GM19467 (cell line): ENCODE data around the gene MPO.
A peak's percentile ranks its signal among the peaks of the same experiment; 100 is the strongest.

Experiments used
- ATAC-seq: cut with Tn5 transposase; IDR thresholded peaks from one replicate; pipeline ENCODE4 v1.9.1; 2021; ENCODE audit warnings: mild to moderate bottlenecking, moderate library complexity; ENCODE audit not compliant: unreplicated experiment

MPO gene, protein sequence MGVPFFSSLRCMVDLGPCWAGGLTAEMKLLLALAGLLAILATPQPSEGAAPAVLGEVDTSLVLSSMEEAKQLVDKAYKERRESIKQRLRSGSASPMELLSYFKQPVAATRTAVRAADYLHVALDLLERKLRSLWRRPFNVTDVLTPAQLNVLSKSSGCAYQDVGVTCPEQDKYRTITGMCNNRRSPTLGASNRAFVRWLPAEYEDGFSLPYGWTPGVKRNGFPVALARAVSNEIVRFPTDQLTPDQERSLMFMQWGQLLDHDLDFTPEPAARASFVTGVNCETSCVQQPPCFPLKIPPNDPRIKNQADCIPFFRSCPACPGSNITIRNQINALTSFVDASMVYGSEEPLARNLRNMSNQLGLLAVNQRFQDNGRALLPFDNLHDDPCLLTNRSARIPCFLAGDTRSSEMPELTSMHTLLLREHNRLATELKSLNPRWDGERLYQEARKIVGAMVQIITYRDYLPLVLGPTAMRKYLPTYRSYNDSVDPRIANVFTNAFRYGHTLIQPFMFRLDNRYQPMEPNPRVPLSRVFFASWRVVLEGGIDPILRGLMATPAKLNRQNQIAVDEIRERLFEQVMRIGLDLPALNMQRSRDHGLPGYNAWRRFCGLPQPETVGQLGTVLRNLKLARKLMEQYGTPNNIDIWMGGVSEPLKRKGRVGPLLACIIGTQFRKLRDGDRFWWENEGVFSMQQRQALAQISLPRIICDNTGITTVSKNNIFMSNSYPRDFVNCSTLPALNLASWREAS

DNA sequence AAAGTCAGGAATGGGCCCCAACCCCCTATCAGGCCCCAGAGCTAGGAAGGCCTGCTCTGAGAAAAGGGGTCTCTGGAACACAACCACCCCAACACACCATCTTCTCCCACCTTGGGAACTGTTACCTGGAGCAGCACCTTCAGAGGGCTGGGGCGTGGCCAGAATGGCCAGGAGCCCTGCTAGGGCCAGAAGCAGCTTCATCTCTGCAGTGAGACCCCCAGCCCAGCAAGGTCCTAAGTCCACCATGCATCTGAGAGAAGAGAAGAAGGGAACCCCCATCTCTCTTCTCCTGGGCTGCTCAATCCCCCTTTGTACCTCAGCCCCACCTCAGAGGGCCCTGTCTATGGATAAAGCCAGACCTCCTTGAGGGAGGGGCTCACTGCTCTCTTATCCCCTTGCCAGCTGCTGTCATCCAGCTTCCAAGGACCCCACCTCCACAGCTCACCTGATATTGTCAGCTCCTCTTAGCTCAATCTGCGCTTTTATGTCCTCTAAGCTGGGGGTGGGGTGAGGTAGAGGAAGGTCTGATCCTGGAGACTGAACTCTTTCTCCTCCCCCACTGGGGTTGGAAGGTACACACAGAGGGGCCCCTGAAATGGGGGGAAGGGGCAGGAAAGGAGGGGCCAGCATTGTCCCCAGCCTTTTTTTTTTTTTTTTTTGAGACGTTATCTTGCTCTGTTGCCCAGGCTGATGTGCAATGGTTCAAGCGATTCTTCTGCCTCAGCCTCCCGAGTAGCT, at the start of gene MPO:
Gene MPO (minus strand): TSS at position 456 of the 738 bp plus-strand sequence. CDS start 177 bp downstream, at position 279.
- no peak for ATAC-seq

DNA sequence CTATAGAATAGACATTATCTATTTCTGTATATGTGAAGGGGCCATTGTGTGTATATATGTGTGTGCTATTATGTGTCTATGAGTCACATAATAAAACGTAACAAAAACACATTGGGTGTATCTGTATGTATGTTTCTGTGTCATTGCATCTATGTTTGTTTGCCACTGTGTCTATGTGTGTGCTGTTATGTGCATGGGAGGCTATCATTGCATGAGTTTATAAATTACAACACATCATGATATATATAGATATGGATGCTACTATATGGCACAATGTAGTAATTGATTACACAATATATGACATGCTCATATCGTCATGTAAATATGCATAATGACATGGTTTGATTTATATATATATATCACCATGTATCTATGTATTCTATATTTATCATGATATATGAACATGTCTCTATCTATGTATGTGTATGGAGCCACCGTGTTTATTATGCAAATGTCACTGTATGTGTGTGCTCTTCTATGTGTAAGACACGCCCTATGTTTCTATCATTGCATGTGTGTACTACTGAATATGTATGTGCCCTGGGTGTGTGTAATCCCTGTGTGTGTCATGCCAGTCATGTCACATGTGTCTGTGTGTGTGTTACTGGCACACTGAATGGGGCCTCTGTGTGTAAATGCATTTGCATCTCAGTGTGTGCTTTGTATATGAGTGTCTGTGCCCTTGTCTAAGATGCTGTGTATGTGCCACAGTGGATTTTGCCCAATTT, 49.2 kb upstream of the MPO start:
- ATAC-seq = peak; percentile 10

GRCh38 chr17:58329035-58329809, 48.5 kb upstream of the MPO start:
- ATAC-seq = peak; percentile 38

DNA sequence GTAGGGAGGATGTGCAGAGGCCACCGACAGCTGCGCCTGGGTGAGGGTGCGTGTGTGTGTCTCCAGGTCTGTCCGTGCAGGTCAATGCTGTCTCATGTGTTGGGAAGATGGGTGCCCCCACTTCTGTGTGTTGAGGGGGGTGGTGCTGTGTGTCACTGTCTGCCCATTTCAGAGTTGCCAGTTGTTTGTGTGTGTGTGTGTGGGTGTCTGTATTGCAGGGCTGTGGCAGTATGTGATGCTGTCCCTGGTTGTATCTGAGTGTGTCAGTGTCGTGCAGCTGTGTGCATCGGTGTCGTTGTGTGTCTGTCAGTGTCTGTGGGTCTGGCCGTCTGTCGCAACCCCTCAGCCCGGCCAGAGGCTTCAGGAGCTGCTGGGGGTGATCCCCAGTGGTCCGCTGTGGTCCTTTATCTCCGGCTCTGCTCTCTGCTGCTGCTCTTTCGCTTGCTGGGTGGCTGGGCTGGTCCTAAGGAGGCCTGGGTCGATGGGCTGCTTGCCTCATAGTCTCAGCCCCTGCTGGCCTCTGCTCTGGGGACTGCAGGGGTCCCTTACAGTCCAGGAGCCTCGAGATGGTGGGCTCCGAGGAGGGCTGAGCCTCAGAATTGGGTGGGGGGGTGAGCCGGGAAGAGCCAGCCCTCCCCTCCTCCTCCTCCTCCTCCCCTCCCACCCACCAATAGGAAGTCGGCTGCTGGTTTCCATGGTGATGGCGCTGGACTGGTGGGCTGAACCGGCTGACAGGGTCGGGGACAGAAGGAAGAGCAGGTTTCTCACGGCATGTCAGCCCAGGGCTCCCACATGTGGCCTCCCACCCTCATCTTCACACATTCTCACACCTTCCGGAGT, 47.7 kb upstream of the MPO start, which contains the start of gene TSPOAP1:
Gene TSPOAP1 (minus strand): TSS at position 601 of the 840 bp plus-strand sequence. CDS start 875 bp downstream, outside the sequence.
- peak; percentile 14 for ATAC-seq

DNA sequence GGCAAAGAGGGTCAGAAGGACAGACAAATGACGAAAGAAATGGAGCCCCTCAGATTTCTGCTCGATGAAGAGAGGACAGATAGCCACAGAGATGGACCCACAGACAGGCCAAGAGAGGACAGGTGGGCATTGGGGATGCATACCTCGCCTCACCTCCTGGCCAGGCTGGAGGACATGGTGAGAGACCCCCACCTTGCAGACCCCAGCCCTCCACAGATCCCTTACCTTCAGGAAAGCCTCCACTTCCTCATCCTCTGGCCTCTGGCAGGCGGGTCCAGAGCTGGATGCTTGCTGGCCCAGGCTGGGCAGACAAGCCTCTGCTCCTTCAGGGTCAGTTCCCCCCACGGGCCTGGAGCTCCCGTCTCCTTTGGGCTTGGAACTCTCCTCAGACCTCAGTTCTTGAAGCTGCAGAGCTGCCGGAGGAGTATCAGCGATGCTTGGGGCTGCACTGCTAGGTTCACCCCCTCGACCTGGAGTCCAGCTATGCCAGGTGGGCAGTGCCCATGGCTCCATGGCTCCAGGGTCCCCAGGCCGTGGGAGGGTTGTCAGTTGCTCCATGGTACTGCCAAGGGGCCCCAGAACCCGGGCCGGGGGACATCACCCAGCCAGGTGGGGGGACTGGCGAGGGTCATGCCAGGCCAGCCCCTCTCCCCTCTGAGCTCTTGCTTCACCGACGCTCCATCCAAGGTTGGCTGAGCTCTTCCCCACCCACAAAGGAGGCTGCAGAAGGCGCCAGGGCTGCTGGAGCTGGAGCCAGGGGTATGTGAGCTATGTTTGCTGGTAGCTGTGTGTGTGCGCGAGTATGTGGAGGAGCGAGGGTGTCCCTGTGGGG, 46.8 kb upstream of the MPO start:
- ATAC-seq = no peak

- ATAC-seq = no peak
Observed at GRCh38 chr17:58326609-58327362, 46.1 kb upstream of the MPO start.

DNA sequence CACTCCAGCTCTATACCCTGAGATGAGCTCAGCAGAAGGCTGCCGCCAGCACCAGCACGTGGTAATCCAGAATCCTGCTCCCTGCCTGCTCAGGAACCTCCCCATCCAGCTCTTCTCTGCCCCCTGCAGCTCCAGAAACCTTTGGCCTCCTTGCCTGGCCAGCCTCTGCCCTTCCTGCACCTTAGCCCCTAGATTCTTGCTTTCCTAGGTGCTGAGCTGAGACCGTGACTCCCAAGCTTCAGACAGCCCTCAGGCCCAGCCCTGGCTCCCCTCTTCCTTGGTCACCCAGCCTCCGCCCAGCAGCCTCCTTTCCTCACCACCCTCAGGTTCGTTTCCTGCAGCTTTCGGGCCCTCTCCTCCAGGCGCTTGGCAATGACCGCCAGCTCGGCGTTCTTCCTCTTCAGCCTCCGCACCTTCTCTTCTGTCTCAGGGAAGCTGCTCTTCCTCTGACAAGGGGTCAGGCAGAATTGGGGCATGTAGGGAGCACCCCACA, 45.3 kb upstream of the MPO start:
- ATAC-seq = no peak

DNA sequence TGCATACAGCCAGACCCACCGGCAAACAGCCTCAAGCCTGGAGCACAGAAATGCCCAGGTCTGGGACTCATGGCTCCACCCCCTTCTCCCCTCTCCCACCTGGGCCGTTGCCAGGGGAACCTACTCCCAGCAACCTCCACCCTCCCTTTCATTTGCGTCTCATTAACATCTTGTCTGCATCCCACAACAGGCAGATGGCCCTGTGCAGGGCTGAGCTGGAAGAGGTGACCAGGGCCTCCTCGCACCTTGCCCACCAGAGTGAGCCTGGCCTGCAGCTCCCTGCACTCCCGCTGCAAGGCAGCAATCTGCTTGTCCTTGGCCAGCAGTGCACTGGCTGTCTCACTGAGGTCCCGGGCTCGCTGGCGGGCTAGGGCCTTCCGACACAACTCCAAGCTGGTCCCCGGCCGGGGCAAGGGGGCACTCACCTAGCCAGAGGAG, 44.6 kb upstream of the MPO start:
- ATAC-seq = no peak

- ATAC-seq = no peak
Observed at GRCh38 chr17:58324409-58325288, 43.9 kb upstream of the MPO start.

- ATAC-seq = no peak
Observed at GRCh38 chr17:58324056-58324408, 43.3 kb upstream of the MPO start.

- no peak for ATAC-seq
Observed at GRCh38 chr17:58323366-58324055, 42.8 kb upstream of the MPO start.

- no peak for ATAC-seq
Observed at GRCh38 chr17:58322581-58323185, 41.9 kb upstream of the MPO start.

GRCh38 chr17:58321571-58322525, 41.1 kb upstream of the MPO start:
- no peak for ATAC-seq
